HepG2 (cell line): Measurements from ENCODE around the gene NRSN2. TPM values are rescaled to one million over a fixed set of nuclear protein-coding genes. Genes with fewer than 3 reads are reported as not detected.
A peak's percentile ranks its signal among the peaks of the same experiment; 100 is the strongest.

Source experiments
- EP300 ChIP-seq, 3 experiments: sonication (generic) in 1 of 3; formaldehyde crosslinking in 1 of 3; IDR thresholded peaks; 2 replicates each; pipeline versions ENCODE4 v1.5.1 to v1.6.1; 2011 to 2020; ENCODE audit warnings: low read depth in 2 of 3, low read length in 2 of 3, borderline replicate concordance in 1 of 3, improper control_type of control experiment in 1 of 3, mild to moderate bottlenecking in 1 of 3, missing genetic modification reagents in 1 of 3, moderate library complexity in 1 of 3
- GATAD1 ChIP-seq: IDR thresholded peaks from 2 replicates; pipeline ENCODE4 v1.6.1; 2016; ENCODE audit warnings: missing genetic modification reagents, missing compliant biosample characterization
- HDAC6 ChIP-seq: fragments of 200-600 bp; sonication (generic); IDR thresholded peaks from 2 replicates; pipeline ENCODE4 v1.7.0; 2017; ENCODE audit warnings: mild to moderate bottlenecking, antibody characterized with exemption, low read length, low read depth
- MEIS1 ChIP-seq: sonication (generic); formaldehyde crosslinking; IDR thresholded peaks from 2 replicates; pipeline ENCODE4 v1.9.0; 2021; ENCODE audit warnings: mild to moderate bottlenecking, missing genetic modification reagents, moderate library complexity, borderline replicate concordance
- MXD4 ChIP-seq: IDR thresholded peaks from 2 replicates; pipeline ENCODE4 v1.6.1; 2016; ENCODE audit warnings: mild to moderate bottlenecking, missing biosample characterization, missing genetic modification reagents
- NFYC ChIP-seq: IDR thresholded peaks from 2 replicates; pipeline ENCODE4 v1.6.1; 2016; ENCODE audit warnings: missing genetic modification reagents, missing compliant biosample characterization
- NONO ChIP-seq, 2 experiments: fragments of 450-650 bp in 1 of 2; sonication (generic) in 1 of 2; formaldehyde crosslinking in 1 of 2; IDR thresholded peaks in 1 of 2; conservative IDR thresholded peaks in 1 of 2; 2 replicates each; pipeline versions ENCODE4 v1.6.1 to v1.8.0; 2017 to 2022; ENCODE audit warnings: mild to moderate bottlenecking in 1 of 2, missing genetic modification reagents in 1 of 2, moderate library complexity in 1 of 2
- POLR2AphosphoS5 ChIP-seq: IDR thresholded peaks from 2 replicates; pipeline ENCODE4 v1.6.1; 2012; ENCODE audit warnings: low read depth, low read length
- RBM22 ChIP-seq: fragments of 200-400 bp; formaldehyde crosslinking; optimal IDR thresholded peaks from 2 replicates; pipeline ENCODE3; 2017; ENCODE audit warnings: mild to moderate bottlenecking, low read length, moderate library complexity
- SIX4 ChIP-seq: sonication (generic); formaldehyde crosslinking; IDR thresholded peaks from 2 replicates; pipeline ENCODE4 v1.4.0; 2020; ENCODE audit warnings: missing genetic modification reagents
- SP4 ChIP-seq: sonication (generic); formaldehyde crosslinking; IDR thresholded peaks from 2 replicates; pipeline ENCODE4 v1.8.1; 2023; ENCODE audit warnings: mild to moderate bottlenecking, missing genetic modification reagents
- ZFX ChIP-seq: sonication (generic); formaldehyde crosslinking; IDR thresholded peaks from 2 replicates; pipeline ENCODE4 v1.4.0; 2020; ENCODE audit warnings: mild to moderate bottlenecking, low read depth, missing genetic modification reagents, moderate library complexity
- ZNF225 ChIP-seq: sonication (generic); formaldehyde crosslinking; IDR thresholded peaks from 2 replicates; pipeline ENCODE4 v1.4.0; 2020; ENCODE audit warnings: mild to moderate bottlenecking, missing genetic modification reagents
- ZNF296 ChIP-seq: sonication (generic); formaldehyde crosslinking; conservative IDR thresholded peaks from 2 replicates; pipeline ENCODE4 v1.5.0; 2020; ENCODE audit warnings: mild to moderate bottlenecking, missing genetic modification reagents
- ZNF605 ChIP-seq: sonication (generic); formaldehyde crosslinking; IDR thresholded peaks from 2 replicates; pipeline ENCODE4 v1.8.0; 2022; ENCODE audit warnings: mild to moderate bottlenecking, missing genetic modification reagents
- ZNF672 ChIP-seq: sonication (generic); formaldehyde crosslinking; IDR thresholded peaks from 2 replicates; pipeline ENCODE4 v1.8.1; 2022; ENCODE audit warnings: missing genetic modification reagents
- ZNF703 ChIP-seq: sonication (generic); formaldehyde crosslinking; IDR thresholded peaks from 2 replicates; pipeline ENCODE4 v1.5.1; 2020; ENCODE audit warnings: missing genetic modification reagents, mild to moderate bottlenecking, moderate library complexity, borderline replicate concordance
- ZNF749 ChIP-seq: sonication (generic); formaldehyde crosslinking; IDR thresholded peaks from 2 replicates; pipeline ENCODE4 v1.8.0; 2022; ENCODE audit warnings: mild to moderate bottlenecking, missing genetic modification reagents, moderate library complexity, borderline replicate concordance
- ZNF883 ChIP-seq: sonication (generic); formaldehyde crosslinking; IDR thresholded peaks from 2 replicates; pipeline ENCODE4 v1.5.1; 2020; ENCODE audit warnings: mild to moderate bottlenecking, missing genetic modification reagents; ENCODE audit errors: not compliant biosample characterization
- ZSCAN9 ChIP-seq: IDR thresholded peaks from 2 replicates; pipeline ENCODE4 v1.6.1; 2016; ENCODE audit warnings: borderline replicate concordance
- polyA plus RNA-seq, 8 experiments: library from polyadenylated mRNA; depleted of rRNA in 3 of 8; stranded (reverse) in 7 of 8; unstranded in 1 of 8; fragments of >200 nt; fragmentation: Illumina TruSeq in 4 of 8; extraction: Trizol in 4 of 8; gene quantifications; 2 replicates each; pipeline versions ENCODE4 v1.2.1 to v1.2.3, GENCODE V29; 2011 to 2016; ENCODE audit warnings: low read depth in 4 of 8, missing spikeins in 1 of 8, mixed read lengths in 1 of 8; ENCODE audit not compliant: insufficient read depth in 1 of 8
- total RNA-seq, 5 experiments: library from RNA; depleted of rRNA; stranded (reverse); fragments of >200 nt; fragmentation: Illumina TruSeq; extraction: Trizol; gene quantifications; 2 replicates each; pipeline ENCODE4 v1.2.3, GENCODE V29; 2016; ENCODE audit warnings: low read depth in 1 of 5
- TF ChIP-seq, protein P1 (sequence below): sonication (generic); formaldehyde crosslinking; IDR thresholded peaks from 2 replicates; pipeline ENCODE4 v1.4.0; 2020; ENCODE audit warnings: mild to moderate bottlenecking, missing genetic modification reagents
- TF ChIP-seq, protein P2 (sequence below): sonication (generic); formaldehyde crosslinking; IDR thresholded peaks from 2 replicates; pipeline ENCODE4 v1.5.1; 2020; ENCODE audit warnings: mild to moderate bottlenecking, moderate library complexity, missing genetic modification reagents
- TF ChIP-seq, protein P3 (sequence below): sonication (generic); formaldehyde crosslinking; IDR thresholded peaks from 2 replicates; pipeline ENCODE4 v1.4.0; 2020; ENCODE audit warnings: missing genetic modification reagents

NRSN2 gene
- total and polyA plus RNA-seq, 2 of the 13 experiments (the other 11 are each of a cell fraction or from before 2014, with no cell fraction given): 32.3 to 49.4 TPM

DNA sequence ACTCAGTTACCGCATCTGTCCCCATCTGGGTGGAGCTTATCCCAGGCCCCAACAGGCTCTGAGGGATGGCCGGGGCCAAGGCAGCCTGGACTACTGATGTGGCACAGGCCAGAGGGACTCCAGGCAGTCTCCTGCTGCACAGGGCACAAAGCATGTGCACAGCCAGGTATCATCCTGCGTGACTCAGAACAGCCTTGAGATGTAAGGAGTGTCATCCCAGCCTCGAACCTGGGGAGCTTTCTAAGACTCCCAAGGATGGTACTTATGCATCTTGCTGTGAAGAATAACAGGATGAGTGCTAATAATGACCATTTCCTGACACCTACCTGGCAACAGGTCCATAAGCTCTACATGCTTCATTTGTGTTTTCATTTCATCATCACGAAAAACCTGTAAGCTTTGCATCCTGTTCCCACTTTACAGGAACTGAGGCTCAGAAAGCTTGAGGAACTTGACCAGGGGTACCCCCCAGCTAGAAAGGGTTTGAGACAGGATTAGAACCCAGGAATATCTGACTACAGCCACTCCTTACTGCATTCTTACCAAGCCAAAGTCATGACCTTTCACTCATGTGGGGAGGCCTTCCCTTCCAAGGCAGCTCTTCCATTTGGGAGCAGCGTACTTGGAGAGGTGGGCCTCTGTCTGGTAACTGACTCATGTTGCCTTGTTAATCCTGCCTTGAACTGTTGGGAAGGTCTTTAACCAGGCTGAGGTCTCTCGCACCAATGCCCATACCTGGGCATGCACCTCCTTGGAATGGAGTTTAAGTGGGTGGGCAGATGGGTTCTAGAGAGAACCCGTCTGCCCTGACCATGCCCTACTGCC lies 35.6 kb downstream of the NRSN2 start (continued):
- TF ChIP-seq, protein P1, sequence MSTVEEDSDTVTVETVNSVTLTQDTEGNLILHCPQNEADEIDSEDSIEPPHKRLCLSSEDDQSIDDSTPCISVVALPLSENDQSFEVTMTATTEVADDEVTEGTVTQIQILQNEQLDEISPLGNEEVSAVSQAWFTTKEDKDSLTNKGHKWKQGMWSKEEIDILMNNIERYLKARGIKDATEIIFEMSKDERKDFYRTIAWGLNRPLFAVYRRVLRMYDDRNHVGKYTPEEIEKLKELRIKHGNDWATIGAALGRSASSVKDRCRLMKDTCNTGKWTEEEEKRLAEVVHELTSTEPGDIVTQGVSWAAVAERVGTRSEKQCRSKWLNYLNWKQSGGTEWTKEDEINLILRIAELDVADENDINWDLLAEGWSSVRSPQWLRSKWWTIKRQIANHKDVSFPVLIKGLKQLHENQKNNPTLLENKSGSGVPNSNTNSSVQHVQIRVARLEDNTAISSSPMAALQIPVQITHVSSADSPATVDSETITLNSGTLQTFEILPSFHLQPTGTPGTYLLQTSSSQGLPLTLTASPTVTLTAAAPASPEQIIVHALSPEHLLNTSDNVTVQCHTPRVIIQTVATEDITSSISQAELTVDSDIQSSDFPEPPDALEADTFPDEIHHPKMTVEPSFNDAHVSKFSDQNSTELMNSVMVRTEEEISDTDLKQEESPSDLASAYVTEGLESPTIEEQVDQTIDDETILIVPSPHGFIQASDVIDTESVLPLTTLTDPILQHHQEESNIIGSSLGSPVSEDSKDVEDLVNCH (CRISPR knock-in tag): 0 out of 2 replicates have a peak, but pooled peaks have one; percentile 16
- TF ChIP-seq MEIS1 (CRISPR knock-in tag): no peak; the same call in 1 of the 2 replicates
- peak; percentile 4; the same call in 1 of the 2 replicates for TF ChIP-seq NFYC (CRISPR knock-in tag)
- no peak for TF ChIP-seq HDAC6
- TF ChIP-seq ZSCAN9 (CRISPR knock-in tag): 0 out of 2 replicates have a peak, but pooled peaks have one; percentile 25
- TF ChIP-seq MXD4 (CRISPR knock-in tag): 0 out of 2 replicates have a peak, but pooled peaks have one; percentile 2
- peak; percentile 69; the same call in 1 of the 2 replicates for TF ChIP-seq ZNF672 (CRISPR knock-in tag)
- 0 out of 4 replicates have a peak, but pooled peaks of 1 of the 2 experiments have one; percentile 16 for TF ChIP-seq EP300 (IDR thresholded peaks at IDR 0.05; ENCODE audit: low read depth in 2 of 2, low read length in 2 of 2)
- no peak for TF ChIP-seq EP300 (CRISPR knock-in tag; IDR thresholded peaks at IDR 0.05; ENCODE audit: borderline replicate concordance)
- TF ChIP-seq ZFX (CRISPR knock-in tag): peak; percentile 29; the same call in 1 of the 2 replicates
- peak; percentile 4 for TF ChIP-seq ZNF883
- TF ChIP-seq ZNF605 (CRISPR knock-in tag): peak; percentile 50; the same call in 1 of the 2 replicates
- peak; percentile 2; the same call in 1 of the 2 replicates for TF ChIP-seq ZNF225 (CRISPR knock-in tag)
- TF ChIP-seq SIX4 (CRISPR knock-in tag): no peak
- peak; percentile 70 for TF ChIP-seq RBM22
- peak; percentile 23 for TF ChIP-seq POLR2AphosphoS5
- TF ChIP-seq SP4 (CRISPR knock-in tag): no peak
- TF ChIP-seq, protein P2, sequence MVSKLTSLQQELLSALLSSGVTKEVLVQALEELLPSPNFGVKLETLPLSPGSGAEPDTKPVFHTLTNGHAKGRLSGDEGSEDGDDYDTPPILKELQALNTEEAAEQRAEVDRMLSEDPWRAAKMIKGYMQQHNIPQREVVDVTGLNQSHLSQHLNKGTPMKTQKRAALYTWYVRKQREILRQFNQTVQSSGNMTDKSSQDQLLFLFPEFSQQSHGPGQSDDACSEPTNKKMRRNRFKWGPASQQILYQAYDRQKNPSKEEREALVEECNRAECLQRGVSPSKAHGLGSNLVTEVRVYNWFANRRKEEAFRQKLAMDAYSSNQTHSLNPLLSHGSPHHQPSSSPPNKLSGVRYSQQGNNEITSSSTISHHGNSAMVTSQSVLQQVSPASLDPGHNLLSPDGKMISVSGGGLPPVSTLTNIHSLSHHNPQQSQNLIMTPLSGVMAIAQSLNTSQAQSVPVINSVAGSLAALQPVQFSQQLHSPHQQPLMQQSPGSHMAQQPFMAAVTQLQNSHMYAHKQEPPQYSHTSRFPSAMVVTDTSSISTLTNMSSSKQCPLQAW (CRISPR knock-in tag): peak; percentile 33
- 0 out of 2 replicates have a peak, but pooled peaks have one; percentile 50 for TF ChIP-seq ZNF703 (CRISPR knock-in tag)
- no peak for TF ChIP-seq ZNF296 (CRISPR knock-in tag)
- TF ChIP-seq NONO (IDR thresholded peaks at IDR 0.05): no peak
- TF ChIP-seq NONO (CRISPR knock-in tag; conservative IDR thresholded peaks at IDR 0.05): 0 out of 2 replicates have a peak, but pooled peaks have one; percentile 2
- TF ChIP-seq ZNF749 (CRISPR knock-in tag): 0 out of 2 replicates have a peak, but pooled peaks have one; percentile 14
- TF ChIP-seq GATAD1 (CRISPR knock-in tag): 0 out of 2 replicates have a peak, but pooled peaks have one; percentile 24
- TF ChIP-seq, protein P3, sequence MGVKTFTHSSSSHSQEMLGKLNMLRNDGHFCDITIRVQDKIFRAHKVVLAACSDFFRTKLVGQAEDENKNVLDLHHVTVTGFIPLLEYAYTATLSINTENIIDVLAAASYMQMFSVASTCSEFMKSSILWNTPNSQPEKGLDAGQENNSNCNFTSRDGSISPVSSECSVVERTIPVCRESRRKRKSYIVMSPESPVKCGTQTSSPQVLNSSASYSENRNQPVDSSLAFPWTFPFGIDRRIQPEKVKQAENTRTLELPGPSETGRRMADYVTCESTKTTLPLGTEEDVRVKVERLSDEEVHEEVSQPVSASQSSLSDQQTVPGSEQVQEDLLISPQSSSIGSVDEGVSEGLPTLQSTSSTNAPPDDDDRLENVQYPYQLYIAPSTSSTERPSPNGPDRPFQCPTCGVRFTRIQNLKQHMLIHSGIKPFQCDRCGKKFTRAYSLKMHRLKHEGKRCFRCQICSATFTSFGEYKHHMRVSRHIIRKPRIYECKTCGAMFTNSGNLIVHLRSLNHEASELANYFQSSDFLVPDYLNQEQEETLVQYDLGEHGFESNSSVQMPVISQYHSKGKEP: no peak
